ENCODE results near the gene CACHD1.

GRCh38 chr1:64505944-64506655 is 36.2 kb downstream of the CACHD1 start:
- peak in 2 of 7 experiments; percentile 11 to 19 for TF ChIP-seq CTCF (IDR thresholded peaks at IDR 0.05)
- no peak for TF ChIP-seq POLR2A (IDR thresholded peaks at IDR 0.05)

All from body of pancreas (tissue), 4 donors.